Activated CD8-positive, alpha-beta memory T cell treated with anti-CD3 and anti-CD28 coated beads for 24 hours (primary cell): ENCODE measurements around the gene GSE1.
"Not testable (repeated sequence)": the region's sequence is repeated elsewhere in the genome, so short reads cannot be mapped to it uniquely, and the experiment has no call there.

Experiments used
- DNase-seq: peaks from one replicate; pipeline ENCODE4 v3.0.0-alpha.2; 2020

The GSE1 gene

DNA sequence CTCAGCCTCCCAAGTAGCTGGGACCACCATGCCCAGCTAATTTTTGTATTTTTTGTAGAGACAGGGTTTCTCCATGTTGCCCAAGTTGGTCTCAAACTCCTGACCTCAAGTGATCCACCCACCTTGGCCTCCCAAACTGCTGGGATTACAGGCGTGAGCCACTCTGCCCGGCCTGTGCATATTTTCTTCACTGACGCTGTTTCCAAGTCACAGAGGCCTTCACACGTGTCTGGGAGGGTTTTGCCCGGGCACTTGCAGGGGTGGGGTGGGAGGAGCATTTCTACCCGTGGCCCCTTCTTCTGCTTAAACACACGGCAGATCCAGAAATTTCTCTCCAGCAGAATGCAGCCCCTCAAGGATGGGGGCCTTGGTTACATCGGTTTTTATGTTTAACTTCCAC lies 20.8 kb upstream of the GSE1 start:
- not testable (repeated sequence) for DNase-seq

DNA sequence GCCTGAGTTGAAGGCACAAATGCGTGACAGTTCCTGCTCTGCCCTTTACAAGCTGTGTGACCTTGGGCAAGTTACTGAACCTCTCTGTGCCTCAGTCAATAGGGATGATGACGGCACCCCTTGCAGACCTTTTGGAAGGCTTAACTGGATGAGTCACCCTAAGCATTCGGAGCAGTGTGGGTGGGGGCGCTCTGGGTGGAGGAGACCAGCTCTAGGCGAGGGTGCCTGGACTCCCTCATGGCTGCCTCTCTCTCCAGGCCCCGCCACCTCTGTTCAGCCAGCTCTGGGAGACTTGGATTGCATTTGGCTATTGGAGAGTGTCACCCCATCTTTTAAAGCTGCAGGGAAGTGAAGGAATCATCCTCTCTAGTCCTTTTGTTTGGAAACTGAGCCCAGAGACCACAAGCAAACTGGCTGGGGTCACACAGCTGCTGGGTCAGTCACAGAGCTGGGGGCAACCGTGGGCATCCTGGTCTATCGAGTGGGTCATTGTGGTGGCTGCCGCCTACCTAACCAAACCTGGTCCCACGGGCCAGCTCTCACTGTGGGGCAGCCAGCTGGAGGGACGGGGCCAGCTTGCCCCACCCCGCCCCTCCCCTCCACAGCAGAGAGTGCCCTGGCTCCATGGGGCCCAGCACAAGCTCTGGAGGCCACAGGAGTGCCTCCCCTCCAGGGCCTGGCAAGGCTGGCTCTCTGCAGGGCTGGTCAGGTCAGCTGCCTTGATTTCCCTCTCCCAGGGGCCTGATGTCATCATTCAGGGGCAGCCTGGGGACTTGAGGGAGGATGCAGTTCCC lies 20.2 kb upstream of the GSE1 start:
- no peak for DNase-seq

DNA sequence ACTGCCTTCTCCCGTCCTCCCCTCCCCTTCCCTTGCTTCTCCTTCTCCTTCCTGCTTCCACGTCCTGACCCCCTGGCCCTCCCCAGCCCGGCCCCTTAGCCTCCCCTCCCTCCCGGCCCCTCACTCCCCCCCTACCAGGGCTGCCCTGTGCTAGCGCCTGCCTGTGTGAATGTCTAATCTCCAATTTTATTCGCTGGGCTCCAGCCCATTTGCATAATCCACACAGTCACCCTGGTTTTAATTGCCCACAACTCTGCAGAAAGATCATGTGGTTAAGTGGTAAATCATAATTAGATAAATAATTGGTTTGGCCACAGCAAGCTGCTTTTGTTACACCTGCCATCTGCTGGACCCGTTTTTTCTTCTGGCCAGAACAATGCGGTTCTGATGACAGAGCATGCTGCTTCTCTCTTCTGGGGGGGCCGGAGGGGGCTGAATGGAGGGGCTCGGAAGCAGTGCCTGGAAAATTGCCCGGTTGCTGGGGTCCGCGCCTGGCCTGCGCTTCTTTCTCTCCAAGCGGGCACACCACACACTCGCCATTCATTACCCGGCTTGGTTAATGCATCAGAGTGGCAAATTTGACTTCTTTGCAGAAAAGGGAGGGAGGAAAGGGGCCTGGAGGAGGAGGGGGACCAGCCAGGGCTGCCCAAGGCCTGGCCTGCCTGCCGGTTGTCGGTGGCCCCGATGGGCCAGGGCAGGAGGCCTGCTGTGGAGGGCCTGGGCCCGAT lies 19.5 kb upstream of the GSE1 start:
- DNase-seq: no peak

DNA sequence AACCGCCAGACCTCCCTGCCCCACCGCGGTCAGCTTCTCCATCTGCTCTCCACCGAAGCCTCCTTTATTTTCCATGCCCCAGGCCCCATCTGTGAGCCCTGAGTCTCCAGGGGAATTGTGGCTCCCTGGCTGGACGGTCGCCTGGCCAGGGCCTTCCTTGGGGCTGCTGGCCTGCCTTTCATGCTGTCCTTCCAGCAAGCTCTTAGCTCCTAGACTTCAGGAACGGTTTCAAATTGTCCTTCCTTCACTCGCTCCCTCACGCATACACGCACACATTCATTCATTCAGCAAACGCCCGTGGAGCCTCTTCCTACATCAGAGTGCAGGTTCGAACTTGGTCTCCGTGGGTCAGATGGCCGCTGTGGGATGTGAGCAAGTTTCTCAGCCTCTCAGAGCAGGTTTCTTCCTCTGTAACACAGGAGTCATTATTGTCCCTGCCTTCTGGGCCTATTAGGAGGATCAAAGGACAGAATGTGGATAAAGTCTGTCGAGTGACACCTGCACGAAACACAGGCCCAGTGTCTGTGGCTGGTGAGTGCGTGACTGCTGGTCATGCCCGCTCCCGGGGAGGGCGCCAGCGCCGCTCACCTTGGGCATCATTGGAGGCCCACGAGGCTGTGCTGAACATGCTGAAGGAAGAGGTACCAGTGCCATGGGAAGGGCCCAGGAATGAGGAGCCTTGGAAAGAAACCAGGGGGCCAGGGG lies 18.7 kb upstream of the GSE1 start:
- no peak for DNase-seq

DNA sequence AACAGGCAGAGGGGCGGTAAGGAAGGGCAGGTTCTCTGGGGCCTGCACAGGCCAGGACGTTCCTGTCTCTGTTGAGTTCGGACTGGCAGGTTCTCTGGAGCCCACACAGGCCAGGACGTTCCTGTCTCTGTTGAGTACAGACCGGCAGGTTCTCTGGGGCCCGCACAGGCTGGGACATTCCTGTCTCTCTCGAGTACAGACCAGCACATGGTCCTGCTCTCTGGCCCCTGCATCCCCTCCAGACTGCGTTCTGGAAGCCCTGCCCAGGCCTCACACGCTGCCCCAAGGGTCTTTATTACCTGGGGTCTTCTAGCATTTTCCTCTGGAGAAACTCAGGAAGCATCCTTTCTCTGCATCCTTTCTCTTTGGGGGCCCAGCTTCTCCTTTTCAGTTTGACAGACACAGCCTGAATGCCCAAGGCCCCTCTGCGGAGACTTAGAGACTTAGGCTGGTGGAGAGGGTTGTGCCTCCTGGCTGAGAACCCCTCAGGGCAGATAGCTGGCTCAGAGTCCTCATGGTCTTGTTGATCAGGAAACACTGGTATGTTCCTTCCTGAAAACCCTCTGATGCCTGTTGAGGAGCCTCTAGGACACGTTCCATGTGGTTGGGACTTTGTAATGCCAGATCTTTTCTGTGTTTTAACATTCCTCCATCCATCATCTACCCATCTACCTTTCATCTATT lies 18.0 kb upstream of the GSE1 start:
- no peak for DNase-seq

DNA sequence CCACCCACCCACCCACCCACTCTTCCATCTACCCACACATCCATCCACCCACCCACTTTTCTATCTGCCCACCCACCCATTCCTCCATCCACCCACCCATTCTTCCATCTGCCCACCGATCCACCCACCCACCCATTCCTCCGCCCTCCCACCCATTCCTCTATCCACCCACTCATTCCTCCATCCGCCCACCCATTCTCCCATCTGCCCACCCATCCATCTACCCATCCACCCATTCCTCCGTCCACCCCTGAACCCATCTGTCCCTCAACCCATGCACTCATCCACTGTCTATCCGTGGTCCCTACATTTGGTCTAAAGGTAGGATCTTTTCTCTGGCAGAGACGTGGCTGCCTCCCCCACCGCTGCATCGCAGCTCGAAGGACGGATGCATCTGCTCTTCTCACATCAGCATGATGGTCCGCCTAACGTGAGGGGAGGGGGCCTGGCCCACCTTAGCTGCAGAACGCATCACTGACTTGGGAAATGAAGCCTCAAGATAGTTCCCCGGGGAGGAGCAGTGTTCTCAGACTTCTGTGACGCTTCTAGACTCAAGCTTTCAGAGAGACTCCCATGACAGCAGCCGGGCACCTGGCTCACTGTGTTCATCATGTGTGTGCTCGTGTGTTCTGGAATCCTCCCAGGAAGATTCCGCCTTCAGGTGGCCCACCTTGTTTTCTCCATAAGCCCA lies 17.2 kb upstream of the GSE1 start:
- DNase-seq: no peak

DNA sequence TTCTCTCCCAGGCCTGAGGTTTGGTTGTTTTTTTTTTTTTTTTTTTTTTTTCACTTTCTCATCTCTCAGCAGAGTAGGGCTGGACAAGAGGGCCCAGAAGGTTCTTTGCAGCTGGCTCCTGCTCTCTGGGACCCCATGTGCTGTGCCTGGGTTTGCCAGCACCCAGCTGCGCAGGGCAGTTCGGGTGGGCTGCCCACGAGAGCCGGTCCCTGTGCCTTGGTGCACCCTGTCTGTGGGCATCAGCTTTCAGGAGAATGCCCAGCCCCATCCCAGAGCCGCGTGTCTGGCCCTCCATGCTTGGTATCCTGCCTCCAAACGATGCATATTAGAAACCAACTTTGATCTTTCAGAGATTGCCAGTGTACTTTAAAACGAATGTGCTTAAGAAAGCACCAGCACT lies 15.0 kb upstream of the GSE1 start:
- no peak for DNase-seq

DNA sequence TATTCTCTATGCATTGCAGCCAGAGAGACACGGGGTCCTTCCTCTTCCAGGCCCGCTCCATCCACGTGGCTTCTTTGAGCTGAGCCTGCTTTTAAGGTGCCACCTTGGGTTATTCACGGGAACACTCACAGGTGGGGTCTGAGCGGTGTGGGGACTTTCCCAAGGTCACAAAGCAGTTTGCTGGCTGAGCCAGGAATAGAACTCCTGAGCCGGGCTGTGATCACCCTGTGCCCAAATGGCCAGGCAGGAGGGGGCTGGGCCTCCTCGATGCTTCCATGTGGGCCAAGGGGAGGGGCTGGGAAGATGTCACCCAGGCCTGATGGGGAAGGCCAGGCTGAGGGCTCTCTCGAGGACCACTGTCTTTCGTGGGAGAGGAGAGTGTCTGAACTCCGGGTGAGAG lies 13.0 kb upstream of the GSE1 start:
- DNase-seq: no peak

DNA sequence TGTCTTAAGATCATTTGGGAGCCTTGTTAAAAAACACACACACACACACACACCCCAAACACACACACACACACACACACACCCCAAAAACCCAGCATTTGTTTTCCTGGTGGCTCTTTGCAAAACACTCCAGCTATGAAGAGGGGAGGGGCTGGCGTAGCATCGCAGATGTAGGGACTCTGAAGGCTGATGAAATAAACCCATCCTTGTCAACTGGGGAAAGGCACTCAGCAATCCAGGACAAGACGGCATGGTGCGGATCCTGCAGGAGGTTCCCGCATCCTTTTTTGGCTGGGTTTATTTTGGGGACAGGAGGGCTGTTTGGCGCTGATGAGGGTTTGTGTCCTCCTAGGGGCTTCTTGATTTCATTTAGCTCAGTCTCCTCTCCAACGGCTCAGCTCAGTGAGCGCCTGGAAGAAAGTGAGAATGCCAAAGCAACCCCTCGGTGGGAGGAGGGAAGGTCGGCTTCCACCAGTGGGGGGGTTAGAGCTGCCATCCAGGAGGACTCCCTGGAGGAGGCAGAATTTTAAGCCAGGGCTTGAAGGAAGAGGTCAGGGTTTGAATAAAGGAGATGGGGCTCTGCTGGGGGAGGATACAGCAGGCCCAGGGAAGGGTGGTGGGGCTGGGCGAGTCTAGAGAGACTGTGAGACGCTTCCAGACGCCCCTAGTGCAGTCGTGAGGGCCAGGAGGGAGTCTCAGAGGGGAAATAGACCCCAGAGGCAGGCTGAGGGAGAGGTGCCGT lies 12.4 kb upstream of the GSE1 start:
- DNase-seq: no peak

DNA sequence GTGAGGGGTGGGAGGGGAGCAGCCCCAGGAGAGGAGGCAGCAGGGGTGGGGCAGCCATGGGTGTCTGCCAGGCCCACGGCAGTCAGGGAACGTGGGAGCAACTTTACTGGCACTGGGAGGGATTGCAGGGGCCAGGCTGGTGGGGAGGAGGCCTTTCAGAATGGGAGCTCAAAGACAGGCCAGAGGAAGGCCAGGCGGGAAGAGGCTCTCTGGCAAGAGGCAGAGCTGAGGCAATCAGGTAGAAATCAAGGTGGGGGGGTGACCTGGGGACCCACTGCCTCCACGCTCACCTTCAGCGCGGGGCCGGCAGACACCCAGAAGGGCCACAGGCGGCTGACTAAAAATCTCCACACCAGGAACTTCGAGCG lies 11.9 kb upstream of the GSE1 start:
- no peak for DNase-seq

DNA sequence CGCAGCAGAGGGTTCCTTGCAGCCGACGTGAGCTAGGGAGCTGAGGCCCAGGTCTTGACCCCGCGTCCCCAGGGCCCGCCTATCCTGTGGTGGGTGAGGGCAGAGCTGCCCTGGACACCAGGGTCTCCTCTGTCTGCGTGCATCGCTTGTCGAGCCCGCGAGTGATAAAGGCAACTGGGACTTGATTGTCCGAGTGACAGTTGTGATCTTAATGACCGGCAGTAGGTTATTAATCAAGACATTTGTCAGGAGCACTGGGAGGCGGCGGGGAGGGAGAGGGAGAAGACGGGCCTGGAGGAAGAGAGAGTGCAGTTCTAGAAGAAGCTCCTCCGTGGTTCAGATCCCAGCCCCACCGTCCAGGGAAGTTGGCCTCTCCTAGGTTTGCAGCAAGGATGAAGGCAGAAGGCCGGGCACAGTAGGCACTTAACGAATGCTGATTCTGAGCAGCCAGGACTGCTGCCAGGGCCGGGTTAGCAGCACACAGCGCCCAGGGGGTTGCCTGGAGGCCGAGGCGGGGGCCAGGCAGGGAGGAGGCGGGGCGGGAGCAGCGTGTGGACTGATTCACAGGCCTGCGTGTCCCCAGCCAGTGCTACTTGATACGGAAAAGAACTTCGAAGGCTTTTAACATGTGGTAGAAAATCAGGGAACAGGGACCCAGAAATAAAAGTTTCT lies 11.3 kb upstream of the GSE1 start:
- no peak for DNase-seq

DNA sequence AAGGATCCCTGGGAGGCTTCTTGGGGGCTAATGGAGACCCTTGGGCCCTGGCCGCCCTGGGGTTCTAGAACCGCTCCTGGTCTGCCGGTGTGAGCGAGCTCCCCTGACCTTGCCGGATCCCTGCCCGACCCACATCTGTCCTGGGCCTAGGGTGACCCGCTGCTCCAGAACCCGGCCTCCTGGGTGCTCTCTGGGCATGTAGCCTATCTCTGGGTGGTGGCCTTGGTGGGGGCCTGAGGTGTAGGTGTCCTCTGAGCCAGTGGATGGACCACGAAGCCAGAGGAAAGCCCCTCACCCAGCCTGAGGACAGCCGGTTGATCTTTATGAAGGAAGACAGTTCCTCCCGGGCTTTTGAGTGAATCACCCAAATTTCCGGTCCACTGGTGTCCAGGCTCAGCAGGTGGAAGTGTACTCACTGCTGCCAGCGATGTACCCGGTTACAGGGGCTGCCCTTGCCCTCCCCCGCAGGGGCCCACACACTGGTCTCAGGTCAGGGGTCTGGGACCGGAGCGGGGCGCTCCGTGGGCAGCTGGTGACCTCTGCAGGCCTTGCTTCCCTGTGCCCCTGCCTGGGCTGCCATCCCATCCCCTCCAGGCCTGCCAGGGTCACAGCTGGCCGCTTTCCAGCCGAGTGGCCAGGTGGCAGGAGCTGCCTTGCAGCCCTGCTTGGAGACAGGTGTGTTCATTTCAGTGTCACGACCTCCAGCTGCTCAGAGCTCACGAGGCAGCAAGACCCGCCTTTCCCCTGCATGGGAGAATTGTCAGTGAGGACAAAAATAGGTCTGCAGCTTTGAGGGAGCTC lies 10.5 kb upstream of the GSE1 start:
- no peak for DNase-seq

DNA sequence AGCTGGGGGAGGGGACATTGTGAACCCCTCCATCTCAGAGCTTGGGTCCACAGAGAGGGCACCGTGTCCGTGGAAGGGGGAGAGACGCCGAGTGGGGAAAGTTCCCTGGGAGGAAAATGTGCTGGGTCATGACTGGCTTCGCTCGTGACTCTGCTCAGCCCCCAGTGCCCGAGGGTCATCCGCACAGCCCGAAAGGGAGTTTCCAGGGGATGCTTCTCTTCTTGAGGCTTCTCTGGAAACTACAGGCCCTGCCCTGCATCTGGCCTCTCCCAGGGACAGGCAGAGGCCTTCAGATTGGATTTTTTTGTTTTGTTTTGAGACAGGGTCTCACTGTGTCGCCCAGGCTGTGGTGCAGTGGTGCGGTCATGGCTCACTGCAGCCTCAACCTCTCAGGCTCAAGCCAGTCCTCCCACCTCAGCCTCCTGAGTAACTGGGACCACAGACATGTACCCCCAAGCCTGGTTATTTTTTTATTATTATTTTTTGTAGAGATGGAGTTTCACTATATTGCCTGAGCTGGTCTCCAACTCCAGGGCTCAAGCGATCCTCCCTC lies 9.8 kb upstream of the GSE1 start:
- DNase-seq: no peak

DNA sequence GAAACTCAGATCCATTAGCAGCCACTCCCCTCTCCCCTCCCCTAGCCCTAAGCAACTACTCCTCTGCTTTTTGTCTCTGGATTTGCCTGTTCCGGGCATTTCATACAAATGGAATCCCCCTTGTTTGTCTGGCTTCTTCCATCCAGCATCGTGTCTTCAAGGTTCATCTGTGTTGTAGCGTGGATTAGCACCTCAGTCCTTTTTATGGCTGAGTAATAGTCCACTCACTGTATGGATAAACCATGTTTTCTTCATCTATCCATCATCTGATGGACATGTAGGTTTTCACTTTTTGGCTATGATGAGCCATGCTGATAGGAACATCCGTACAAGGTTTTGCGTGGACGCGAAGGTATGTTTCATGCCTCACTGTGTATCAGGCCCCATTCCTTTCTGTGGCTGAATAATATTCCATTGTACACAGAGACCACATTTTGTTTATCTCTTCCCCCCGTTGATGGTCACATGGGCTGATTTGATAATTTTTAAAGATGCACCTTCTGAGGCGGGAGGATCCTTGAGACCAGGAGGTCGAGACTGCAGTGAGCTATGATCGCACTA lies 8.9 kb upstream of the GSE1 start:
- DNase-seq: no peak

DNA sequence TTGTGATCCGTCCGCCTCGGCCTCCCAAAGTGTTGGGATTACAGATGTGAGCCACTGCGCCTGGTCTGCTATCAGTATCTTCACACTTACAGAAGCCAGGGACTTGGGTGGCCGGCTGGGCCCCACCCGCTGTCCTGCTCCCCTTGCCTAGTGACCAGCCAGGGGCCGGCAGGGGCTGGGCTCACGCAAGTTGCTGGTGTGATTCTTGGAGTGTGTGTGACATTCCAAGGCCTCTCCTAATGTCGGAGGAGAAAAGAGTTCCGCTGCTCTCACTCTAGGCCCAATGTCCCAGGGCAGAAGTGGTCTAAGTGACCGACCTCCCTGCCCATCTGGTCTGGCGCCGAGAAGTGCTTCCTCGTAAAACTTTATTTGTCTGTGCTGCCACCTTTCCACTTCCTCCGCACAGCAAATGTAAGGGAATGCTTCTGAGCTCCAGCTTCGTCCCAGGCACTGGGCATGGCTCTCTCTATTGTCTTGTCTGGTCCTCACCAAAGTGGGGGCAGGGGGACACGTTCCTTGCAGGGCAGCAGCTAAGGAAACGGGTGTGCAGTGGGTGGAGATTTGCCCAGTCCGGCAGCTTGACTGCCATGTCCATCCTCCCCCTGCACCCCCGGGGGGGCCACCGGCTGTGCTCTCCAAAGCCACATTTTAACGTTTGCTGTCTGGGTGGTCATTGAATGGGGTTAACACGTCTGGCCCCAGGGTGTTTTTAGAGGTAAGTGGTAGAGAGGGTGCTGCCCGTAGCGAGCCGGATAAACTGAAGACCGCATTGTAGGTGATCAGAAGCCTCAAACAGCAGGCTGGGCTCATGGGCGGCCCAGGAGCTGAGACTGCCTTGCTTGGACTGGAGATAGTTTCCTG lies 7.8 kb upstream of the GSE1 start:
- DNase-seq: no peak

DNA sequence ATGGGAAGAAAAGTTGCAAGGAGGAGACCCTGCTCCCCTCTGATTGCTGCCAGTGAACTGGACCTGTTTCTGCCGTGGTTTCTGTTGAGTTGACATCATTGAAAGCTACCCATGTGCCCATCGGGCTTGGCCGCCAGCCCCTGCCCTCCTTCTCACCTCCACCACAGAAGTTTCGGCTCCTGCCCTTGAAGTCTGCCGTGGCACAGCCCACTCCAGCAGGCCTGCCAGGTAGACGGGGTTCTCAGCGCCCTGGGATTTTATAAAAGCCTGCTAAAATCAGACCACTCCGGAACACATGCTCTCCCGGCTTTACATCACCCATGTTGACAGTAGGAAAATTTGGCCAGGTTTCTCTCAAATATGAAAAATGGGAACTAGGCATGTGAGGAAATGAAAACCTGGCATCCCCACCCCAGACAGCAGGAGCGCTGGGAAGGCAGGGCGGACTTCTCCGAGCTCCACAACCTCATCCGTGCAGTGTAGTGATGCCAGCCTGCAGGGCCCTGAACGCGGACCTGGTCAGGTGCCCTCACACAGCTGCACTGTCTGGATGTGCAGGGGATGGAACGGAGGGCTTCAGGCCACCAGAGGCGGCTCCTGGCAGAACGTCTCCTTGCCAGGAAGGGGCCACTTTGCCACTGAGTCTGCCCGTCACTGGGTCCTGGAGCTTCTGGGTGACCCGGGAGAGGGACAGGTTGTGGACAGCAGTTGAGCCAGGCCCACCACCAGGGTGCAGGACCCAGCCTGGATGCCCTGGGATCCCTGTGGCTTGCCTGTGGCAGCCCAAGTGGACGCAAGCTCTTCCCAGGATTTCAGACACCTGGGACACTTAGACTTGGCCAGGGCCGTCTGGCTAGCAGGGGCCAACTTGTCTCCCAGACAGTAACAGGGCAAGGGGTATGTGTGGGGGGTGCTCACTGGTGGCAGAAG lies 6.9 kb upstream of the GSE1 start:
- no peak for DNase-seq

DNA sequence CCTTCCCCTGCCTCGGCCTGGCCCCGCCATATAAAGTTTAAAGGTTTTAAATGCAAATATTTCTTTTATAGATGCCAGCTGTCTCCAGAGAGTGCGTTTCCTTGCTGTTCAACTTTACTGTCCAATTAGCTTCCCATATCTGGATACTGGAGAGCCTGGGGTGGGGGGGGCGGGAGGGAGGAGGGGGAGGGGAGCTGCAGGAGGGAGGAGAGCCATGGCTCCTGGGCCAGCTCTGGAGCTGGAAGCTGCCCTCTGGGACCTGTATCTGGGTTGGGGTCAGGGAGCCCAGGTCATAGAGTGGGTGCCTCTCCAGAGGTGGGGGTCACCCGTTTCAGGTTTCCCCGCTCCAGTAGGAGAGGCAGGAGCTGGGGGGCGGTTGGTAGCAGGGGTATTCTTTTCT lies 6.2 kb upstream of the GSE1 start:
- DNase-seq: no peak

DNA sequence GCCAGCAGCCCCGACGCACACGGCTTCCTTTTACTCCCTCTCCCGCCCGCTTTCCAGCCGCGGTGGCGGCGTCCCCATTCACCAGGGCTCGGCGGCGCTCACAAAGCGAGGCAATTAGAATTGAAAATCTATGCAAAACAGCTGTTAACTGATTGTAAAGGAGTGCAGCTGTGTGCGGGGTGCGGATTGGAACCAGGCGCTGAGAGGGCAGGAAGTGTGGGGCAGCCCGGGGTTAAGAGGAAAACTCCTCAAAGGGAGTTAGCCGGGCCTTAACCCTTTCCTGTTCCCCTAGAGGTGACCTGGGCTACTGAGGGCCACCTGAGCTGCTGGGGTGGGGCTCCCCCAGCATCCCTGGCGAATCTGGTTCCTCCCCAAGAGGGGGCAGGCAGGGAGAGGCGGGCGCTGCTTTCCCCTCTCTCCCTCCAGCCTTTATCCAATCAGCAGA lies 5.8 kb upstream of the GSE1 start:
- DNase-seq: no peak
